ENCODE data around the gene SLF2.

The SLF2 gene

DNA sequence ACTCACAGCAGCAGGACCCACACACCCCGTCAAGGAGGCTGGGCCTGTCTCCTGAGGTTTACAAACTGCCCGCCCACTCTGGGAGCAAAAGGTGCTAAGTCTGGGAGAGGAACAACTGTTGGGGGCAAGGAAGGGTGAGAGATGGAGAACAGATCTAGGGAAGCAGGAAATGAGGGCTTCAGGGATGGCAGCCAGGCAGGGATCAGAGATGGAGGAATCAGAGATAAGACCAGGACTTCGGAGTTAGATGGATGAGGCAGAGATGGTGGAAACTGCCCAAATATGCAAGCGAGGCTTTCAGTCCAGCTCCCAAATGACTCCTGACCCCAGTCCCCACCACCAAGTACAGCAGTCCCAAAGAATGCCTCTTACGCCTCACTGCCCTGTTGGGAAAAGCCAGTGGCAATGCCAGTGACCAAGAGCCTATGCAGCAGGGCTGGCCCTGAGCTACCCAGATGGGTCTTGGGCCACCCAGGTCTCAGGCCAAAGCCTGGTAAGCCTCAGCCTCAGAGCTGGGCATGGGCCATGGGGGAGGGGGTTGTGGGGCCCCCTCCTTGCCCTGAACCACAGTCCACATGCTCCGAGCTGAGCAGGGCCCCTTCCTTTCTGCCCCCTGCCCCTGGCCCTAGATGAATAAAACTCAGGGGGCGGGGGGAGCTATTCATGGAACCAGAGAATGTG is 39.5 kb upstream of the SLF2 start:
- Mint-ChIP-seq H3K9me3 (no peaks in the 10 kb centered on the region), H3K36me3 (ENCODE audit: insufficient read depth) (no peaks in the 10 kb centered on the region), H3K4me3 (no peak overlapping the region), H3K4me1 (no peaks in the 10 kb centered on the region), H3K27ac (ENCODE audit: low read depth) (no peak overlapping the region), H3K27me3 (peaks cover 47% of the 10 kb centered on the region)
- DNase-seq (ENCODE audit: low spot score in 2 of 2) (no peak), ATAC-seq (replicated peaks; ENCODE audit: extremely low read depth, poor library complexity, severe bottlenecking) (no peak)

GRCh38 chr10:100873827-100874326 is 38.9 kb upstream of the SLF2 start:
- Mint-ChIP-seq H3K27me3 (peaks cover 49% of the 10 kb centered on the region), H3K4me1 (no peaks in the 10 kb centered on the region), H3K9me3 (no peaks in the 10 kb centered on the region), H3K36me3 (ENCODE audit: insufficient read depth) (no peaks in the 10 kb centered on the region), H3K27ac (ENCODE audit: low read depth) (no peak overlapping the region), H3K4me3 (no peak overlapping the region)
- DNase-seq (ENCODE audit: low spot score in 2 of 2) (no peak), ATAC-seq (replicated peaks; ENCODE audit: extremely low read depth, poor library complexity, severe bottlenecking) (no peak)

DNA sequence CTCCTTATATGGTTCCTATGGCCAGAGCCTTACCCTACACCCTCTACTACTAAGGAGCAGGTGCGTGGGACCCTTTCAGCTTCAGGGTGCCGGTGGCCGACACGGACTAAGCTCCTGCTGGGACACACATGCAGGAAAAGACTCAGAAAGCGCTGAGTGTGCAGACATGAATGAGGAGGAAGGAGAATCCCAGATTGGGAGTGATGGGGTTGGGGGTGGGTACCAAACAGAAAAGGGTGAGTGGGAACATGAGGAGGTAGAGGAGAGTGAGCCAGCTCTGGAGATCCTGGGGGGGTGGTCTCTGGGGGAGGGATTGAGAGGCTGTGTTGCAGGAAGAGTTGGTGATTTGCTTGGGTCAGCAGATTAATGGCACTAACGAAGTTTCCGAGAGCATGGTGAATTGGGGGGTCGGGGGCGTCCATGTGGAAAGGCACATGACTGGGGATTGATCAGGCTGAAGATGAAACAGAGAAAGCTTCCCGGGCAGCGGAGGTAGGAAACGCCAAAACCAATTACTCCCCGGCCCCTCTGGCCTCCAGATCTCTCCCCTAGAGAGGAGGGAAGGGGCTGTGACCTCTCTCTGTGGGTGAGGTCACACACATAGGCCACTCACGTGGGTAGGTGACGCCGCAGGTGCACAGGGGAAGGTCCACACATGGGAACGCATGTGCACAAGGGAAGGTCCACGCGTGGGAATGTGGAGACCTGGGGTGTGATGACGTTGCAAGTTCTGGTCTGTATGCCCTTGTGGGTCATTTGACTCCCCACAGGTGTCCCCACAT is 37.9 kb upstream of the SLF2 start:
- Mint-ChIP-seq H3K9me3 (no peaks in the 10 kb centered on the region), H3K36me3 (ENCODE audit: insufficient read depth) (no peaks in the 10 kb centered on the region), H3K27ac (ENCODE audit: low read depth) (no peak overlapping the region), H3K27me3 (peaks cover 49% of the 10 kb centered on the region), H3K4me1 (no peaks in the 10 kb centered on the region), H3K4me3 (no peak overlapping the region)
- ATAC-seq (replicated peaks; ENCODE audit: extremely low read depth, poor library complexity, severe bottlenecking) (no peak), DNase-seq (ENCODE audit: low spot score in 2 of 2) (no peak)

- peaks cover 49% of the 10 kb centered on the region for H3K27me3 Mint-ChIP-seq
- no peak overlapping the region for H3K27ac Mint-ChIP-seq (ENCODE audit: low read depth)
- no peak overlapping the region for H3K4me3 Mint-ChIP-seq
- no peaks in the 10 kb centered on the region for H3K36me3 Mint-ChIP-seq (ENCODE audit: insufficient read depth)
- ATAC-seq (replicated peaks; ENCODE audit: extremely low read depth, poor library complexity, severe bottlenecking) (no peak), DNase-seq (ENCODE audit: low spot score in 2 of 2) (no peak)
- H3K4me1 Mint-ChIP-seq, result no peaks in the 10 kb centered on the region
- no peaks in the 10 kb centered on the region for H3K9me3 Mint-ChIP-seq
These were observed 37.1 kb upstream of the SLF2 start for GRCh38 chr10:100875484-100876166.

GRCh38 chr10:100876585-100877460 is 35.9 kb upstream of the SLF2 start:
- Mint-ChIP-seq H3K36me3 (ENCODE audit: insufficient read depth) (no peaks in the 10 kb centered on the region), H3K27me3 (peaks cover 49% of the 10 kb centered on the region), H3K9me3 (no peaks in the 10 kb centered on the region), H3K27ac (ENCODE audit: low read depth) (no peak overlapping the region), H3K4me3 (no peak overlapping the region), H3K4me1 (no peaks in the 10 kb centered on the region)
- ATAC-seq (replicated peaks; ENCODE audit: extremely low read depth, poor library complexity, severe bottlenecking) (no peak), DNase-seq (ENCODE audit: low spot score in 2 of 2) (no peak)

GRCh38 chr10:100877461-100877850 is 35.3 kb upstream of the SLF2 start:
- no peak for DNase-seq (ENCODE audit: low spot score in 2 of 2)
- no peak for ATAC-seq (replicated peaks; ENCODE audit: extremely low read depth, poor library complexity, severe bottlenecking)
- no peak overlapping the region for H3K27ac Mint-ChIP-seq (ENCODE audit: low read depth)
- no peaks in the 10 kb centered on the region for H3K36me3 Mint-ChIP-seq (ENCODE audit: insufficient read depth)
- peaks cover 48% of the 10 kb centered on the region for H3K27me3 Mint-ChIP-seq
- H3K4me1 Mint-ChIP-seq, result no peaks in the 10 kb centered on the region
- H3K9me3 Mint-ChIP-seq, result no peaks in the 10 kb centered on the region
- no peak overlapping the region for H3K4me3 Mint-ChIP-seq

GRCh38 chr10:100878291-100878910 is 34.4 kb upstream of the SLF2 start:
- no peak overlapping the region for H3K27ac Mint-ChIP-seq (ENCODE audit: low read depth)
- H3K27me3 Mint-ChIP-seq, result peaks cover 39% of the 10 kb centered on the region
- H3K4me1 Mint-ChIP-seq, result no peaks in the 10 kb centered on the region
- no peaks in the 10 kb centered on the region for H3K36me3 Mint-ChIP-seq (ENCODE audit: insufficient read depth)
- DNase-seq (ENCODE audit: low spot score in 2 of 2) (no peak), ATAC-seq (replicated peaks; ENCODE audit: extremely low read depth, poor library complexity, severe bottlenecking) (no peak)
- H3K4me3 Mint-ChIP-seq, result no peak overlapping the region
- H3K9me3 Mint-ChIP-seq, result no peaks in the 10 kb centered on the region

DNA sequence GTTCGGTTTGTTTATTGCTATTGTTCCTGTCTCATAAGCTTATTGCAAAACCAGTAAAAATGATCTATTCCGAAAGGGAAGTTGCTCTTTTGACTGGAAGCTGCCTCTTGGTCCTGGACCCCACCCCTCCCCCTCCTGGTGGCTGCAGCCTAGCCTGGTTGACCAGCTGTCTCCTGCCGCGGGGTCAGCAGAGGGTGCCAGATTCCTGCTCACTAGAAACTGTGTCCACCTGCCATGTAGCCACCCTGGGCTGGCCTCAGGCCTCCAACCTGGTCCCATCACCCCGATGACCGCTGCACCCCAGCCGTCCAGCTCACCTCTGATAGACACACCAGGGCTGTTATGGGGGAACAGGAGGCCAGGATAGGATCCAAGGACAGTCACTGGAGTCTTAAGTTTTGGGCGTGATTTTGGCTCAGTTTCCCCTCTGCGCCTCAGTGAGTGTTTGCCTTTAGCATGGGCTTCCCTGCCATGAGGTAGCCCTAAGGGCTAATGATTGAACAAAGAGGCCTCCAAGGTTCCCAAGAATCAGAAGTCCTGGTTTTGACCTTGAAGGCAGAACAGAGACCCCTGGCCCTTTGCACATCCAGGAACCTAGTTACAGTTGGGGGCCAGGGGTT is 32.9 kb upstream of the SLF2 start:
- Mint-ChIP-seq H3K27me3 (peaks cover 29% of the 10 kb centered on the region), H3K4me3 (no peak overlapping the region)
- ATAC-seq (replicated peaks; ENCODE audit: extremely low read depth, poor library complexity, severe bottlenecking), result no peak

GRCh38 chr10:100881556-100882213 is 31.1 kb upstream of the SLF2 start:
- Mint-ChIP-seq H3K36me3 (ENCODE audit: insufficient read depth) (no peaks in the 10 kb centered on the region), H3K4me1 (no peaks in the 10 kb centered on the region), H3K27ac (ENCODE audit: low read depth) (no peak overlapping the region), H3K4me3 (no peak overlapping the region), H3K27me3 (peaks cover 19% of the 10 kb centered on the region), H3K9me3 (no peaks in the 10 kb centered on the region)
- DNase-seq (ENCODE audit: low spot score in 2 of 2), result no peak
- ATAC-seq (replicated peaks; ENCODE audit: extremely low read depth, poor library complexity, severe bottlenecking), result no peak

More for the DNA sequence above, 32.9 kb upstream of the SLF2 start:
- H3K9me3 Mint-ChIP-seq, result no peaks in the 10 kb centered on the region
- no peaks in the 10 kb centered on the region for H3K36me3 Mint-ChIP-seq (ENCODE audit: insufficient read depth)
- no peaks in the 10 kb centered on the region for H3K4me1 Mint-ChIP-seq
- H3K27ac Mint-ChIP-seq (ENCODE audit: low read depth), result no peak overlapping the region
- DNase-seq (ENCODE audit: low spot score in 2 of 2), result no peak

- no peak overlapping the region for H3K27ac Mint-ChIP-seq (ENCODE audit: low read depth)
- no peak for ATAC-seq (replicated peaks; ENCODE audit: extremely low read depth, poor library complexity, severe bottlenecking)
- peaks cover 13% of the 10 kb centered on the region for H3K27me3 Mint-ChIP-seq
- DNase-seq (ENCODE audit: low spot score in 2 of 2), result no peak
- H3K36me3 Mint-ChIP-seq (ENCODE audit: insufficient read depth), result no peaks in the 10 kb centered on the region
- no peak overlapping the region for H3K4me3 Mint-ChIP-seq
- H3K9me3 Mint-ChIP-seq, result no peaks in the 10 kb centered on the region
- H3K4me1 Mint-ChIP-seq, result no peaks in the 10 kb centered on the region
These were observed 30.5 kb upstream of the SLF2 start for GRCh38 chr10:100882252-100882651.

GRCh38 chr10:100882671-100883311 is 30.0 kb upstream of the SLF2 start:
- no peaks in the 10 kb centered on the region for H3K4me1 Mint-ChIP-seq
- DNase-seq (ENCODE audit: low spot score in 2 of 2), result no peak
- H3K27ac Mint-ChIP-seq (ENCODE audit: low read depth), result no peak overlapping the region
- H3K27me3 Mint-ChIP-seq, result peaks cover 8% of the 10 kb centered on the region
- no peaks in the 10 kb centered on the region for H3K9me3 Mint-ChIP-seq
- H3K4me3 Mint-ChIP-seq, result no peak overlapping the region
- no peak for ATAC-seq (replicated peaks; ENCODE audit: extremely low read depth, poor library complexity, severe bottlenecking)
- H3K36me3 Mint-ChIP-seq (ENCODE audit: insufficient read depth), result no peaks in the 10 kb centered on the region

All from central memory CD8-positive, alpha-beta T cell (primary cell).